Uterus (tissue), 2 donors: ENCODE data around the gene SMARCA4.

ENCODE experiments used
- CTCF ChIP-seq, 4 experiments: fragments of 200-600 bp in 2 of 4; fragments of 450-650 bp in 2 of 4; sonication (generic) in 2 of 4; IDR thresholded peaks; one replicate each; pipeline ENCODE4 v1.5.1; 2016 to 2019; ENCODE audit warnings: antibody characterized with exemption in 4 of 4, mild to moderate bottlenecking in 2 of 4, moderate library complexity in 1 of 4
- POLR2A ChIP-seq, 2 donors: fragments of 450-650 bp; IDR thresholded peaks; one replicate each; pipeline ENCODE4 v1.6.1; 2016; ENCODE audit warnings: antibody characterized with exemption in 2 of 2, mild to moderate bottlenecking in 1 of 2, moderate library complexity in 1 of 2

DNA sequence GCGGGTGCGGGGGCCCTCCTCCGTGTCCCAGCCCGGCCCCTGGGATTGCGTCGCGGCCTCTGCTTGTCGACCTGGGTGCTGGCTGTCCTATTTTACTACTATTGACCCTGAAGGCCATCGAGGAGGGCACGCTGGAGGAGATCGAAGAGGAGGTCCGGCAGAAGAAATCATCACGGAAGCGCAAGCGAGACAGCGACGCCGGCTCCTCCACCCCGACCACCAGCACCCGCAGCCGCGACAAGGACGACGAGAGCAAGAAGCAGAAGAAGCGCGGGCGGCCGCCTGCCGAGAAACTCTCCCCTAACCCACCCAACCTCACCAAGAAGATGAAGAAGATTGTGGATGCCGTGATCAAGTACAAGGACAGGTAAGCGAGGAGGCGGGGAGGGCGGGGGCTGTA lies 80.4 kb downstream of the SMARCA4 start:
- TF ChIP-seq CTCF (IDR thresholded peaks at IDR 0.05), result no peak
- TF ChIP-seq POLR2A (IDR thresholded peaks at IDR 0.05), result no peak
